Measurements from ENCODE around the gene ARL15. TPM values are rescaled to one million over a fixed set of nuclear protein-coding genes. Genes with fewer than 3 reads are reported as not detected.
A peak's percentile ranks its signal among the peaks of the same experiment; 100 is the strongest.

ARL15 gene
- total RNA-seq, 2 donors from 2014 or later, result 12.0 to 13.0 TPM

DNA sequence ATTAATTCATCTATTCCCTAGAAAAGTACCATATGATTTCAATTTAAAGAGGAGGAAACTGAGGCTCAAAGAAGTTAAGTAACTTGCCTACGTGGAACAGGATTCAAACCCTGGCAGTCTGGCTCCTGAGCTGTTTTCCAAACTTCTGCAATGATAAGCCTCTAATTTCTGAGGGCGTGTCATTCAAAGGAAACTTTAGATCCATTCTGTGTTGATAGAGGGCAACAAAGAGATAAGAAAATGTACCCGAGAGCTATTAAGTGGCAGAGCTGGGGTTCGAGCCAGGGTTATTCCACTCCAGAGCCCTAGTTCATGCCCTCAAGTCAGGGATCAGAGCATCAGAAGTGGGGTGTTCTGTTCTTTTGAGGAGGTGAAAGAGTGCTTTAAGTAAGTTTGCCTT lies 131.4 kb downstream of the ARL15 start:
- H3K4me1 Mint-ChIP-seq (ENCODE audit: low read depth in 2 of 2), result peaks cover 21 to 24% of the 10 kb centered on the region in 2 donors
- H3K27ac Mint-ChIP-seq, result peak overlapping the region in 1 of 2 donors; percentile 28
- H3K36me3 Mint-ChIP-seq, result no peaks in the 10 kb centered on the region
- no peaks in the 10 kb centered on the region for H3K9me3 Mint-ChIP-seq
- DNase-seq (ENCODE audit: low spot score) (no peak), ATAC-seq (no peak)
- H3K4me3 Mint-ChIP-seq, result no peak overlapping the region
- no peaks in the 10 kb centered on the region for H3K27me3 Mint-ChIP-seq

DNA sequence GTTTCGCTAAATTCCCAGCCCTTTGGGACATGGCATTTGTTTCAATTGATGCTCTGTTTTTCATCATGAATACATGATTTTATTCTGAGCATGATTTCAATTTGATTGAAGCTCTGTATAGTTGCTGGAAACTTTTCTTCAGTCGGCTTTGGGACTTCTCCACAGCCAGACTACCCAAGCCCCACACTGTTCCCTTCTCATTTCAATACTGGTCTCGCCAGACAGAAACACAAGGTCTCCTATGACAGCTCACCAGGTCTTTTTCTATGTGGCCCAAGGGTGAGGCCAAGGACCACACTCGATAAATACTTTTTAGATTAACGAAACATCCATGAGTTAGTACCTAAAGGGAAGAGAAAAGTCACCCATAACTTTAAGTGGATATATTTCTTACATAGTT lies 132.2 kb downstream of the ARL15 start:
- Mint-ChIP-seq H3K4me1 (ENCODE audit: low read depth in 2 of 2) (peaks cover 25 to 31% of the 10 kb centered on the region in 2 donors), H3K36me3 (no peaks in the 10 kb centered on the region), H3K9me3 (no peaks in the 10 kb centered on the region), H3K27ac (no peak overlapping the region), H3K27me3 (no peaks in the 10 kb centered on the region), H3K4me3 (no peak overlapping the region)
- no peak for ATAC-seq
- no peak for DNase-seq (ENCODE audit: low spot score)

DNA sequence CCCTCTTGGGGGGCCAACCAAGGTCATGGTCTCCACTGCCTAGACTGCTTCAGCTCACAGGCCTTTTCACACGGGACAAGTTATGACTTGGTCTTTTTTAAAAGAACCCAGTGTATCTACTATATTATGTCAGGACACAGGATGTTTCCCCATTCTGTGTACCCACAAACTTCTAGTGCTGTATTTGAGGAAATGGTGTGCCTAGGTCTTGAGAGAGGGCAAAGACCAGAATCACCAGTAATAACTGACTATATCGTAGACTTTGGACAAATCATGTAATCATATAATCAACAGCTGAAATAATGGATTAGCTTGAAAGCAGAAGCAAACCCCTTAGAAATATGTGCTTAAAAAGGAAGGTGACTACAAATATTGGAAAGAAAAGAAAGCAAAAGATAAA lies 133.3 kb downstream of the ARL15 start:
- H3K4me1 Mint-ChIP-seq (ENCODE audit: low read depth in 2 of 2), result peaks cover 25 to 35% of the 10 kb centered on the region in 2 donors
- DNase-seq (ENCODE audit: low spot score), result no peak
- no peak for ATAC-seq
- no peaks in the 10 kb centered on the region for H3K27me3 Mint-ChIP-seq
- H3K4me3 Mint-ChIP-seq, result no peak overlapping the region
- H3K36me3 Mint-ChIP-seq, result no peaks in the 10 kb centered on the region
- H3K9me3 Mint-ChIP-seq, result no peaks in the 10 kb centered on the region
- H3K27ac Mint-ChIP-seq, result no peak overlapping the region

DNA sequence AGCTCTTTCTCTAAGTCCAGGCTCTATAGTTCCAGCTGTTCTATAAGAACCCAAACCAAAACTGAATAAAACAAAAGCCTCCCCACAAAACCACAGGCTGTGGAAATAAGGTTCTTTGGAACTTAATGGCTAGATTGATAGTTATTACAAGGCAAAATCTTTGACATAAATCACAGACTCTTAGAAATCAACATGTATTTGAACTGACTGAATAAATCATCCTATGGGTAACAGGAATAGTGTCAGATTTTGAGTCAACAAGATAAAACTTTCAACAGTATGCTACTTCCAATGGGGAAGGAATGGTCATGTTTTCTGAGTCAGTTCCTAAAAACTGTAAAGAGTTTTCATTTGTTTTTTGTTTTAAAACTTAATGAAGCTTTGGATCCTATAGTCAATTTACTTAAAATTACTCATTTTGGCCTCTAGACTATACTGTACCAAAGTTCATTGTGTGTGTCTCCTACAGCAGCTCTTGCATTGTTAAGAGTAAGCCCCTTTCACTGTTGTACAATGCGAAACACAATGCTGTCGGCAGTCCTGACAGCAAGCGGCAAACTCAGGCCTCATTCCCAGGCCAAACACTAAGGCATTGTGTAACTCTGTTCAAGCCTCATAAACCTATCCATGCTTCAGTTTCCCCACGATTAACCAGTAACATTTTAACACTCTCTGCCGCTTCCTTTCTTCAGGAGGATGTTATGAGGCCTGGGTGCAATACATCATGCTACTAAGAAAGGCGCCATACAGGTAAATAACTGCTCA lies 134.1 kb downstream of the ARL15 start:
- H3K27ac Mint-ChIP-seq, result no peak overlapping the region
- no peak overlapping the region for H3K4me3 Mint-ChIP-seq
- no peaks in the 10 kb centered on the region for H3K9me3 Mint-ChIP-seq
- no peak for ATAC-seq
- no peaks in the 10 kb centered on the region for H3K36me3 Mint-ChIP-seq
- DNase-seq (ENCODE audit: low spot score), result no peak
- H3K27me3 Mint-ChIP-seq, result no peaks in the 10 kb centered on the region
- peaks cover 25 to 35% of the 10 kb centered on the region in 2 donors for H3K4me1 Mint-ChIP-seq (ENCODE audit: low read depth in 2 of 2)

DNA sequence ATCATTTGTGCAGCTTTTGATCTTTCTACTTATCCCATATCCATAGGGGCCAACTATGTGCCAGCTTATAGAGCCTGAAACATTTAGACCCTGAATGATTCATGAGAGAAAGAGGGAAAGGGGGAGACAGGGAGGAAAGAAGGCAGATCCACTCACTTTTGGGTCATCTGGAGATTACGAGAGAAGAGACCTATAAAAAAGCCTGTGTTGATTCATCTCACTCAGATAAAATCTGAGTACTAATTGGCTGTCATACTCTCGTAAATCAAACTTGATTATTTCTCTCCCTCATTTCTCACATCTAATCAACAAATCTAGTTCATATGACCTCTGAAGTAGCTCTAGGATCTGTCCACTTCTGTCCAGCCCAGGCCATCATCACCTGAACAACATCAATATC lies 137.1 kb downstream of the ARL15 start:
- H3K27me3 Mint-ChIP-seq, result no peaks in the 10 kb centered on the region
- DNase-seq (ENCODE audit: low spot score) (no peak), ATAC-seq (no peak)
- H3K36me3 Mint-ChIP-seq, result peaks cover 12% of the 10 kb centered on the region
- H3K27ac Mint-ChIP-seq, result no peak overlapping the region
- no peak overlapping the region for H3K4me3 Mint-ChIP-seq
- no peaks in the 10 kb centered on the region for H3K9me3 Mint-ChIP-seq
- peaks cover 33 to 46% of the 10 kb centered on the region in 2 donors for H3K4me1 Mint-ChIP-seq (ENCODE audit: low read depth in 2 of 2)

DNA sequence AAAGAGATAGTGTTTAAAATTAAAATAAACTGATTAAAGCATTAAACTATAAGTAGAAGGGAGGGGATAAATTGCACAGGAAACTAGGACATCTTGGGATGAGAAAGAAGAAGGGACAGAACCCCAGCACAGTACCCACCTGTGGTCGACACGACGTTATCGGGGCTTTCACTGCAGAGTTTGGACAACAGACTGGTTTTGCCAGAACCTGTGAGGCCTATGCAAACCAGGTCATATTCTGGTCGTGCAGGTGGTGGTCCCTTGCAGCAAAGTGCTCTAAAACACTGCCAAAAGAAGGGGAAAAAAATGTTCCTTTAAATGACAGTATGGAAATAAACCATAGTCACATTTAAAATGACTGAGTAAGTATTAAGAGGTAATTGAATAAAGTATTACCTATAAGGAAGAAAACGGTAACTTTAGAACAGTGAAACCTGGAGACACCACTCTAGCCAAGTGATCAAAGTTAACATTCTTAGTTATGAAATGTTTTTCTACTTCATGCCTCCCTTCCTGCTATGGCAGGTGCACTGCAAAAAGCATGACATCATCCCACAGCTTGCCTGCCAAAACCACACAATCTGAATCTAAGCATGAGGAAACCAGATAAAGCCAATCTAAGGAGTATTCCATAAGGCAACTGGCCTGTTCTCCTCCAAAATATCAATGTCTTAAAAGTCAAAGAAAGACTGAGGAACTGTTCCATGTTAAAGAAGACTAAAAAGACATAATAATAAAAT lies 138.6 kb downstream of the ARL15 start:
- no peak for DNase-seq (ENCODE audit: low spot score)
- H3K4me3 Mint-ChIP-seq, result no peak overlapping the region
- H3K27me3 Mint-ChIP-seq, result no peaks in the 10 kb centered on the region
- H3K4me1 Mint-ChIP-seq (ENCODE audit: low read depth in 2 of 2), result peaks cover 31 to 35% of the 10 kb centered on the region in 2 donors
- no peak for ATAC-seq
- H3K36me3 Mint-ChIP-seq, result peaks cover 20% of the 10 kb centered on the region
- no peak overlapping the region for H3K27ac Mint-ChIP-seq
- no peaks in the 10 kb centered on the region for H3K9me3 Mint-ChIP-seq

DNA sequence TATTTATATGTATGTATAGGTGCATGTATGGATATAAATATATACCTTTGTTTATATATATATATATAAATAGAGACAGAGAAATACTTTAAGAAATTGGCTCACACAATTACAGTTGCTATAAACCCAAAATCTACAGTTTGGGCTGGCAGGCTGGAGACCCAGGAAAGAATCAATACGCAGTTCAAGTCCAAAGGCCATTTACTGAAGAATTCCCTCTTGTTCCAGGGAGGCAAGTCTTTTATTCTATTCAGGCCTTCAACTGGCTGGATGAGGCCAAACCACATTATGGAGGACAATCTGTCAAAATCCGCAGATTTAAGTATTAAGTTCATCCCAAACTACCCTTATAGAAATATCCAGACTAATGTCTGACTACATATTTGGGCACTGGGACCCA lies 144.7 kb downstream of the ARL15 start:
- Mint-ChIP-seq H3K27ac (no peak overlapping the region), H3K36me3 (peaks cover 29% of the 10 kb centered on the region), H3K4me1 (ENCODE audit: low read depth in 2 of 2) (peaks cover 11 to 15% of the 10 kb centered on the region in 2 donors), H3K27me3 (no peaks in the 10 kb centered on the region), H3K4me3 (no peak overlapping the region), H3K9me3 (no peaks in the 10 kb centered on the region)
- DNase-seq (ENCODE audit: low spot score) (no peak), ATAC-seq (no peak)

DNA sequence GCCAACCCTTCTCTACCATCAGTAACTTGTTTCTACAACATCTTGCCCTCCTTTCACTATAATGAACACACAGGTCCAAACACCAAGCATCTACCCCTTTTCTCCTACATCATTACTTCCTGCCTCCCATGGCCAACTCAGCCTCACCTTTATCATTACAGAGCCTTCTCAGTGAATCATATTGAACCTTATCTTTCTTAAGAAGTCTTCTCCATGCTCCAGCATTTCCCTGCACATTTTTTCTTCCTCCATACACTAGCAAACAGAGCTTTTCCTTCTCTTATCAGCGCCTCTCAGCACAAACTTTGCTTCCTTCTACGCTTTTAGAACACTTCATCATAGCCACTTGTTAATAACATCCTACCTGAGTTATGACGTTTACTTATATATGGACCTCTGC lies 148.2 kb downstream of the ARL15 start:
- ATAC-seq (no peak), DNase-seq (ENCODE audit: low spot score) (no peak)
- Mint-ChIP-seq H3K9me3 (no peaks in the 10 kb centered on the region), H3K4me1 (ENCODE audit: low read depth in 2 of 2) (peaks cover 6 to 7% of the 10 kb centered on the region in 2 donors), H3K27me3 (no peaks in the 10 kb centered on the region), H3K4me3 (no peak overlapping the region), H3K36me3 (peaks cover 13% of the 10 kb centered on the region), H3K27ac (no peak overlapping the region)

DNA sequence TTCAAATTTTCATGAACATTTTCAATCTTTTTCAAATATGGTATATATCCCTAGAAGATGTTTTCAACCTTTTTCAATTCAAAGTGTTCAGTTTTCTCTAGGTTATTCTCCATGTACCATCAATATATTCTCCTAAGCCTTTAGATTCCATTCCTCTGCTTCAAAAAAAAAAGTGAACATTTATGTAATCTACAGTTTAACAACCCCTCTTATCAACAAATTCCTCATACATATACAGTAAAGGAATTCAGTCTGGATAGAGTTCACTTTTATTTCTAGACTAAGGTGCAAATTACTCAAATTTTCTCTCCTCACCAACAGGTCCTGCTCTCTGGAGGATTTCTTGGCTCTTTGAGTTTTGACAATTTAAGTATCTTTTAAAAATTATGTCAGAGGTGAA lies 150.0 kb downstream of the ARL15 start:
- ATAC-seq, result no peak
- H3K4me1 Mint-ChIP-seq (ENCODE audit: low read depth in 2 of 2), result peaks cover 7 to 10% of the 10 kb centered on the region in 2 donors
- H3K27me3 Mint-ChIP-seq, result no peaks in the 10 kb centered on the region

DNA sequence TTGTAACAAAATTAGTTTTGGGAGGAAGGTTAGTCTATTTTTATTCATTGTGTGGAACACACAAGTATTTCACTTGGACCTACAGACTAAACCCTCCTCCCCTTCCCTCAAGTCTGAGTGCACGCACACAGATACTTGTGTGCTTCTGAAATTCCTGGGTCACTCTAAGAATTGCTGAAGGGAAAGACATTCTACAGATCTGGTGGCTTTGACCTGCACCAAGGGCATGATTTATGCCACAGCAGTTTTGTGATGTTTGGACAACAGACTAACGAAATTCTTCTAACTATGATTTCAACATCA lies 150.5 kb downstream of the ARL15 start:
- H3K4me1 Mint-ChIP-seq (ENCODE audit: low read depth in 2 of 2), result peaks cover 7 to 10% of the 10 kb centered on the region in 2 donors
- ATAC-seq, result no peak
- H3K9me3 Mint-ChIP-seq, result no peaks in the 10 kb centered on the region

More for the DNA sequence above, 150.0 kb downstream of the ARL15 start:
- Mint-ChIP-seq H3K9me3 (no peaks in the 10 kb centered on the region), H3K27ac (no peak overlapping the region), H3K4me3 (no peak overlapping the region), H3K36me3 (peaks cover 6% of the 10 kb centered on the region)
- no peak for DNase-seq (ENCODE audit: low spot score)

DNA sequence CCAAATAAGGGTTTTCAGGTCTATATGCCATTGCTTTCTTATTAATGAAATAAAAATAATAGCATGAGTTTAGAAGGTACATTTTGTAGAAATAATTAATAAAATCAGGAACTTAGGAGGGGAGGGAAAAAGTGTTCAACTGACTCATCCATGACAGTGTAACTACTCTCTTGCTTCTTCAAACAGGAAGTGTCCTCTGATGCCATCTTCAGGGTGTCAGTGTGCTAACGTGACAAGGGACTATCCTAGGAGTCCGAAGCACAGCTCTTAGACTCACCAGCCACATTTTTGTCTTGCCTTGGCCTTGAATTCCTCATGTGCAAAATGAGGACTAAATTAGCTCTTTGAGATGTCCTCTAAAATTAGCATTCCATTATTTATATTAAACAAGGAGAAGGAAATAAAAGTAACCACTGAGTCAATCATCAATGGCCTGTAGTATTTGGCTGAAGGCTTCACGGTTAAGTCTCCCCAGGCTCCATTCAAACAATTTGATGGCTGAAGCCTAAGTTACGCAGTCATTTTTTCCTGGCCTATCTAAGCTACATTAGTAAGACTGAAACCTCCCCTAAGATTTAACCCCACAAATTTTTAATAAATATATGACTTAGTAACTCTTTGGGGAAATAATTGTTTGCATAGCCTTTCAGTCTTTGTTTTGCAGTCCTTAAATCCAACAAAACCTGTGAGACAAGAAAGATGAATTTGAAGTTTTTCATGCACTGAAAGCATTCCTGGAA lies 151.1 kb downstream of the ARL15 start:
- H3K36me3 Mint-ChIP-seq, result no peaks in the 10 kb centered on the region
- no peak for ATAC-seq
- no peaks in the 10 kb centered on the region for H3K9me3 Mint-ChIP-seq
- H3K27ac Mint-ChIP-seq, result no peak overlapping the region
- DNase-seq (ENCODE audit: low spot score), result no peak
- peaks cover 7 to 10% of the 10 kb centered on the region in 2 donors for H3K4me1 Mint-ChIP-seq (ENCODE audit: low read depth in 2 of 2)
- no peaks in the 10 kb centered on the region for H3K27me3 Mint-ChIP-seq
- no peak overlapping the region for H3K4me3 Mint-ChIP-seq

More for the DNA sequence above, 150.5 kb downstream of the ARL15 start:
- Mint-ChIP-seq H3K27me3 (no peaks in the 10 kb centered on the region), H3K36me3 (peaks cover 3% of the 10 kb centered on the region), H3K4me3 (no peak overlapping the region), H3K27ac (no peak overlapping the region)
- no peak for DNase-seq (ENCODE audit: low spot score)

DNA sequence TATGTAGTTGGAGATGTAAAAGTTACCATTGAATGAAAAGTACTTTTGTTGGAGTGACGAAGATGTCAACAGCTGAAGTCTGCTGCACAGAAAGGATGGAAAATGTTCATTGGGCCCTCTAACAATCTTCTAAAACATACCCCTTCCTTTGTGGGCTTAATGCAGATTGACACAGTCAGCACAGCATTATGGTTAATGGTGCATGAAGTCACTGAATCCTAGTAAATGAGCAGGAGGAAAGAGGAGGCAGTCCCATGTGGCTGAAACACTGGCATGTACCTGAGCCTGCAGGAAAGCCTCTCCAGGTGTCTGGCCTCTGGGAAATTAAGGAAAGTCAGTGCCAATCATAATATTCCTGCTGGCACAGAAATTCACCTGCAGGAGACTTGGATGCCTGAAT lies 153.8 kb downstream of the ARL15 start:
- Mint-ChIP-seq H3K9me3 (no peaks in the 10 kb centered on the region), H3K4me3 (no peak overlapping the region), H3K36me3 (no peaks in the 10 kb centered on the region), H3K27ac (no peak overlapping the region), H3K27me3 (no peaks in the 10 kb centered on the region), H3K4me1 (ENCODE audit: low read depth in 2 of 2) (peaks cover 0 to 12% of the 10 kb centered on the region in 2 donors)
- DNase-seq (ENCODE audit: low spot score) (no peak), ATAC-seq (no peak)

DNA sequence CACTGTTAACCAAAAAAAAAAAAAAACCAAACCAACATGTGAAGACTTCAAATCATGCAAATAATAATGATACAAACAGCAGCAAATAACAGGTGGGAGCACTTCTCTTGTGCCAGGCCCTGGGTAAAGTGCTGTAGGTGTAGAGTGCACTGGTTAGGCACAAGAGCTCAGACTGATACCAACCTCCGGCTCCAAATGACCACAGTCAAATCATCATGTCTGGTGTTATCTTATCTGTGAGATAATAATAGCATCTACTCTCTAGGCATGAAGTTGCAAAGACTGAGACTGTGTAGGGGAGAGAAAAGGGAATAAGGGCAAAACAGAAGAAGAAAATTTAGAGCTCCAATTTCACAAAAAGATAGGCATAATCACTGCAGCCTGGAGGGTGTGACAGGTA lies 159.5 kb downstream of the ARL15 start:
- Mint-ChIP-seq H3K36me3 (no peaks in the 10 kb centered on the region), H3K27me3 (no peaks in the 10 kb centered on the region), H3K27ac (no peak overlapping the region)

DNA sequence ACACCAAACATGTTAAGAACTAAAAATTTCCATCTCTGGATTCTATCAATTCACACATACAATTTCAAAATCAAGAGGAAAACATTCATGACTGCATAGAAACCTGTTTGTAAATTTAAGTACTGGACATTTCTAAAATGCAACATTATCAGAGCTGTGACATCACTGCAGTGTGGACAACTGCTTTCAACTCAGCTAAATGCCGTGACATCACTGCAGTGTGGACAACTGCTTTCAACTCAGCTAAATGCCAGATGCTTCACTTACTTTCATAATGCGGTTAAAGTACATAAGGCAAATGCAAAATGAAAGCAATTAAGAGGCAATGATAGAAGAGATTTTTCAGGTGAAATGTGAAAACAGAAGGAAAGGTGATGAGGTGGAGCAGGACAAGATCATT lies 161.5 kb downstream of the ARL15 start:
- Mint-ChIP-seq H3K27ac (no peak overlapping the region), H3K4me1 (ENCODE audit: low read depth in 2 of 2) (peaks cover 5 to 18% of the 10 kb centered on the region in 2 donors), H3K27me3 (no peaks in the 10 kb centered on the region), H3K36me3 (no peaks in the 10 kb centered on the region), H3K4me3 (no peak overlapping the region), H3K9me3 (no peaks in the 10 kb centered on the region)
- no peak for DNase-seq (ENCODE audit: low spot score)
- ATAC-seq, result no peak

More for the DNA sequence above, 159.5 kb downstream of the ARL15 start:
- Mint-ChIP-seq H3K4me3 (no peak overlapping the region), H3K9me3 (no peaks in the 10 kb centered on the region), H3K4me1 (ENCODE audit: low read depth in 2 of 2) (peaks cover 5 to 18% of the 10 kb centered on the region in 2 donors)
- ATAC-seq, result no peak
- DNase-seq (ENCODE audit: low spot score), result no peak
